Measurements from ENCODE around the gene PRR13. TPM values are rescaled to one million over a fixed set of nuclear protein-coding genes. Genes with fewer than 3 reads are reported as not detected.
A peak's percentile ranks its signal among the peaks of the same experiment; 100 is the strongest.

PRR13 gene
- total and polyA plus RNA-seq, 2 experiments from 2014 or later: 42.9 to 169 TPM

DNA sequence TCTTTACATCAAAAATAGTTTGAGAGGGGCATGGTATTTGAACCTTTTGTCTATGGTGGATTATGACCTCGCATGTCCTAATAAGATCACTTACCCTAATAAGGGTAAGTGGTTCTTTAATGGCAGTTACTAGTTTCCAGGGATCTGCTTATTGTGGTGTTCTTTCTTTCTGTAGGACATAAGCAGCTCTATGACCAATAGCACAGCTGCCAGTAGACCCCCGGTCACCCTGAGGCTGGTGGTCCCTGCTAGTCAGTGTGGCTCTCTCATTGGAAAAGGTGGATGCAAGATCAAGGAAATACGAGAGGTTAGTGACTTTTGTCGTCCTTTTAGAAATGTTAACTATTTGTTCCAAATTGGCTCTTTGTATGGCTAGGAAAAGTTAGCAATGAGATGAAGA is 17.6 kb downstream of the PRR13 start:
- H3K27ac ChIP-seq: peak overlapping the region; percentile 88

GRCh38 chr12:53461059-53461458 is 19.5 kb downstream of the PRR13 start:
- H3K27ac ChIP-seq: peak overlapping the region; percentile 88
- TF ChIP-seq CTCF (IDR thresholded peaks at IDR 0.05; ENCODE audit: low read depth, low read length): no peak
- peak in 1 of 2 donors; percentile 90 for DNase-seq (ENCODE audit: low read depth in 1 of 2, low spot score in 1 of 2)
- H3K4me1 ChIP-seq (ENCODE audit: low read depth): peaks cover 46% of the 10 kb centered on the region
- no peaks in the 10 kb centered on the region for H3K9me3 ChIP-seq (ENCODE audit: low read depth)
- H3K4me3 ChIP-seq: peak overlapping the region; percentile 10
- peaks cover 96% of the 10 kb centered on the region for H3K36me3 ChIP-seq
- no peaks in the 10 kb centered on the region for H3K27me3 ChIP-seq

More for the DNA sequence above, 17.6 kb downstream of the PRR13 start:
- Histone ChIP-seq H3K27me3 (no peaks in the 10 kb centered on the region), H3K4me3 (no peak overlapping the region), H3K4me1 (ENCODE audit: low read depth) (peaks cover 65% of the 10 kb centered on the region), H3K36me3 (peaks cover 98% of the 10 kb centered on the region), H3K9me3 (ENCODE audit: low read depth) (no peaks in the 10 kb centered on the region)
- no peak for TF ChIP-seq CTCF (IDR thresholded peaks at IDR 0.05; ENCODE audit: low read depth, low read length)
- DNase-seq (ENCODE audit: low read depth in 1 of 2, low spot score in 1 of 2): no peak

DNA sequence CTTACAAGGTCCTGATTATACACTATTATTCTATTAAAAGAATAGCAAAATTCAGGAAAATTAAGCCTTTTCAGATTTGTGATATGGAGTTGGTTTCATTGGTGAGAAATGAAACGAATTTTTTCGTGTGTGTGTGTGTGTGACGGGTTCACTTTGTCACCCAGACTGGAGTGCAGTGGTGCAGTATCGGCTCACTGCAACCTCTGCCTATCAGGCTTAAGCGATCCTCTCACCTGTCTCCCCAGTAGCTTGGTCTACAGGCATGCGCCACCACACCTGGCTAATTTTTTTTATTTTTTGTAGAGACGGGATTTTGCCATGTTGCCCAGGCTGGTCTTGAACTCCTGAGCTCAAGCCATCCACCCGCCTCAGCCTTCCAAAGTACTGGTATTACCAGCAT is 20.1 kb downstream of the PRR13 start:
- Histone ChIP-seq H3K4me1 (ENCODE audit: low read depth) (peaks cover 40% of the 10 kb centered on the region), H3K27me3 (no peaks in the 10 kb centered on the region)
- no peak for DNase-seq (ENCODE audit: low read depth in 1 of 2, low spot score in 1 of 2)

DNA sequence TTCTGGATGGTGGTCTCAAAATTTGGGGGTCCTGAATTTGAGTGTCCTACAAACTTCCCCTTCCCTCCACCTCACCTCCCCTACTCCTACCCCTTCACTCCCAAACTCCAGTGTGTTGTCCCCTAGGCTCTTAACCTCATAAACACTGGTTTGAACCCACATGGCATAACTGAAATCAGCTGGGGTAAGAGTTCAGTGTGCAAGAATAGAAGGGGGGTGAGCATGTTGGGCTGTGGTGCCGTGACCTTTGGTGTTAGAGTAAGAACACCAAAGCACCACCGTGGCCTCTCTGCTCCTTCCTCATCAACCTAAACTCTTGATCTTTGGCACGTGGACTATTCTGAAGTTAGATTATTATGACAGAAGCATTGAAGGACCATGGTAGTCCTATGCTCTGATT is 21.4 kb downstream of the PRR13 start:
- H3K4me3 ChIP-seq: no peak overlapping the region

More for the DNA sequence above, 20.1 kb downstream of the PRR13 start:
- H3K4me3 ChIP-seq: peak overlapping the region; percentile 10
- H3K9me3 ChIP-seq (ENCODE audit: low read depth): no peaks in the 10 kb centered on the region
- peak overlapping the region; percentile 88 for H3K27ac ChIP-seq
- H3K36me3 ChIP-seq: peaks cover 96% of the 10 kb centered on the region
- TF ChIP-seq CTCF (IDR thresholded peaks at IDR 0.05; ENCODE audit: low read depth, low read length): no peak

DNA sequence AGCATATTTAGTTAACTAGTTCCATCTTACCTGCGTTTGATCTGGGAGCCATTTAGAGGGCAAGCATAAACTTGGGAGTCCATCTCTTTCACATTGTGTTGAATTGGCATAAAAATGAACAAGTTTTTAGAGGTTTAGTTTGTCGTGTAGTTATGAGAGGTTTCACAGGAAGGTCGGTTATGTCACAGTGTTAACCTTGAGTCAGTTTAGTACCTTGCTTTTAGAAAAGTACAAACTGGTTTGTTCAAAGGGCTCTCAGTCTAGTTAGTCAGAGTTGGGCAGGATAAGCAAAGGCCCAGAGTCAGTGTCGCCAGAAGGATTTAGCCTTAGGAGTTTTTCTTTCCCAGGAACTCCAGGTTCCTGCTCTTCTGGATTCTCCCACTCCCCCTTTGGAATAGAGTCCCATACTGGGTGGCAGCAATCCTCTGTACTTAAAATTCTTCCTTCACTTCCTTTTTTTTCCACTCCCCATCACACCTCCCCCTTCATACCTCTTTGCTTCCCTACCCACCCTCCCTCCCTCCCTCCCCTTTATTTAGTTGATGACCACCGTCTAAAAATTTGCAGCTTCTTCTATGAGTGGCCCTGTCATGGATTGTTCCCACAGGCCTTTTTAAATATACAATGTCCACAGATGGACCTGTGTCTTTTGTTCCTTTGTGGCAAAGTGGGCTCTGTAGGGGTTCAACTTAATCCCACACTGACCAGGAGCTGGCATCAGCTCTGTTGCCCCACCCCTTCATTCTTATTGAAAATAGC is 22.4 kb downstream of the PRR13 start:
- peaks cover 38% of the 10 kb centered on the region for H3K4me1 ChIP-seq (ENCODE audit: low read depth)
- H3K4me3 ChIP-seq: no peak overlapping the region
- no peak for TF ChIP-seq CTCF (IDR thresholded peaks at IDR 0.05; ENCODE audit: low read depth, low read length)
- peaks cover 99% of the 10 kb centered on the region for H3K36me3 ChIP-seq
- H3K27me3 ChIP-seq: no peaks in the 10 kb centered on the region
- H3K9me3 ChIP-seq (ENCODE audit: low read depth): no peaks in the 10 kb centered on the region
- no peak for DNase-seq (ENCODE audit: low read depth in 1 of 2, low spot score in 1 of 2)
- H3K27ac ChIP-seq: peak overlapping the region; percentile 61

More for the DNA sequence above, 21.4 kb downstream of the PRR13 start:
- TF ChIP-seq CTCF (IDR thresholded peaks at IDR 0.05; ENCODE audit: low read depth, low read length): no peak
- Histone ChIP-seq H3K27ac (peak overlapping the region; percentile 61), H3K36me3 (peaks cover 99% of the 10 kb centered on the region), H3K27me3 (no peaks in the 10 kb centered on the region), H3K9me3 (ENCODE audit: low read depth) (no peaks in the 10 kb centered on the region), H3K4me1 (ENCODE audit: low read depth) (peaks cover 38% of the 10 kb centered on the region)
- no peak for DNase-seq (ENCODE audit: low read depth in 1 of 2, low spot score in 1 of 2)

Data from cardiac muscle cell (in vitro differentiated cells and primary cell).